ENCODE measurements around the gene MGAM2. TPM values are rescaled to one million over a fixed set of nuclear protein-coding genes. Genes with fewer than 3 reads are reported as not detected.

Gene MGAM2
- total and polyA plus RNA-seq, 2 experiments from 2014 or later = 0.03 TPM; not detected in 1

DNA sequence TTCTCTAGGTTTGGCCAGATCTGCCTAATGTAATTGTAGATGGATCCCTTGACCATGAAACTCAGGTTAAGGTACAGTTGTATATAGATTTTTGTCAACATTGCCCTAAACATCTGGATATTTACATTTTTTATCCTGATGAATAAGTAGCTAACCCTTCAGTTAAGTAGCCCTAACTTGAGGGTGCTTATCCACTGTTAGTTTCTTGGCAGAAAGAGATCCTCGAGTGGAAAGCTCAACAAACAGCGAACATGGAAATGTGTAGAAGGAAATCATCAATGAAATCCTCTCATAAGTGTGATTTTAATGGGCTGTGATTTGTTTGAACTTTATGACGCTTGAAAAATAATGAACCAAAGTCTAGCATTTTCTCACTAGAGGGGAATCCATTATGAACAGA lies 73.6 kb downstream of the MGAM2 start:
- no peaks in the 10 kb centered on the region for H3K27me3 ChIP-seq
- no peaks in the 10 kb centered on the region for H3K4me1 ChIP-seq (ENCODE audit: low read depth)
- no peak overlapping the region for H3K4me3 ChIP-seq
- H3K27ac ChIP-seq = no peak overlapping the region
- TF ChIP-seq, protein P1, sequence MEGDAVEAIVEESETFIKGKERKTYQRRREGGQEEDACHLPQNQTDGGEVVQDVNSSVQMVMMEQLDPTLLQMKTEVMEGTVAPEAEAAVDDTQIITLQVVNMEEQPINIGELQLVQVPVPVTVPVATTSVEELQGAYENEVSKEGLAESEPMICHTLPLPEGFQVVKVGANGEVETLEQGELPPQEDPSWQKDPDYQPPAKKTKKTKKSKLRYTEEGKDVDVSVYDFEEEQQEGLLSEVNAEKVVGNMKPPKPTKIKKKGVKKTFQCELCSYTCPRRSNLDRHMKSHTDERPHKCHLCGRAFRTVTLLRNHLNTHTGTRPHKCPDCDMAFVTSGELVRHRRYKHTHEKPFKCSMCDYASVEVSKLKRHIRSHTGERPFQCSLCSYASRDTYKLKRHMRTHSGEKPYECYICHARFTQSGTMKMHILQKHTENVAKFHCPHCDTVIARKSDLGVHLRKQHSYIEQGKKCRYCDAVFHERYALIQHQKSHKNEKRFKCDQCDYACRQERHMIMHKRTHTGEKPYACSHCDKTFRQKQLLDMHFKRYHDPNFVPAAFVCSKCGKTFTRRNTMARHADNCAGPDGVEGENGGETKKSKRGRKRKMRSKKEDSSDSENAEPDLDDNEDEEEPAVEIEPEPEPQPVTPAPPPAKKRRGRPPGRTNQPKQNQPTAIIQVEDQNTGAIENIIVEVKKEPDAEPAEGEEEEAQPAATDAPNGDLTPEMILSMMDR (IDR thresholded peaks at IDR 0.05; ENCODE audit: low read depth, low read length) = no peak
- DNase-seq (ENCODE audit: low read depth in 1 of 2, low spot score in 1 of 2) = no peak
- H3K9me3 ChIP-seq (ENCODE audit: low read depth) = no peaks in the 10 kb centered on the region
- H3K36me3 ChIP-seq = no peaks in the 10 kb centered on the region

DNA sequence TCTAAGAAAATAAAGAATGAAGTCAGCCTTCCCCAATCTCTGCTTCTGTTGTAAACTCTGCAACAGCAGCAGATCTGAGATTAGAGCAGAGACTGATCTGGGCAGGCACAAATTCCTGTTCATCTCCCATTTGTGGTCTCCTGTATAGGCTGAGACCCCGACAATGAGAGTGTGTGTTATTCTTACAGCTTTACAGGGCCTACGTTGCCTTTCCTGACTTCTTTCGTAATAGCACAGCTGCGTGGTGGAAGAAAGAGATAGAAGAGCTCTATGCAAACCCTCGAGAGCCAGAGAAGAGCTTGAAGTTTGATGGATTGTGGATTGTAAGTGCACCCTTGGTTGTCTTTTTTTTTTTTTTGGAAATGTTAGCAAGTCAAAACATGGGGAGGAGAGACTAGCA lies 74.3 kb downstream of the MGAM2 start:
- no peaks in the 10 kb centered on the region for H3K36me3 ChIP-seq
- DNase-seq (ENCODE audit: low read depth in 1 of 2, low spot score in 1 of 2) = no peak
- H3K27ac ChIP-seq = no peak overlapping the region
- H3K9me3 ChIP-seq (ENCODE audit: low read depth) = no peaks in the 10 kb centered on the region
- no peak overlapping the region for H3K4me3 ChIP-seq
- no peaks in the 10 kb centered on the region for H3K27me3 ChIP-seq
- TF ChIP-seq, protein P1 (IDR thresholded peaks at IDR 0.05; ENCODE audit: low read depth, low read length) = no peak
- H3K4me1 ChIP-seq (ENCODE audit: low read depth) = no peaks in the 10 kb centered on the region

DNA sequence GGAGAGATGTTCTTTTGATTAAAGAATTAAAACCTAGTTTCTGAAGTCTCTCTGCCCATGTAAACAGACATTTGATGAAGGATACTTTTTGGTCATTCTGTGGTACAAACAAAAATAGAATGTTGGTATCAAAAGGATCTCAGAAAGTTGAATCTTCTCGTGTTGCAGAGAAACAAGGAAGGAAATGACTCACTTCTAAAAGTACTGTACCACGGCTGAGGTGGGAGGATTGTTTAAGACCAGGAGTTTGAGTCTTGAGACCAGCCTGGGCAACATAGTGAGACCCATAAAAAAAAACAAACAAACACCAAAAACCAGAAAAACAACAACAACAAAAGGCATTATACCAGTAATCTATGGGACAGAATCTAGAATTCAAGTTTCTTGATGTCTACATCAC lies 76.6 kb downstream of the MGAM2 start:
- H3K27me3 ChIP-seq = no peaks in the 10 kb centered on the region
- H3K36me3 ChIP-seq = no peaks in the 10 kb centered on the region
- no peak overlapping the region for H3K27ac ChIP-seq
- H3K9me3 ChIP-seq (ENCODE audit: low read depth) = no peaks in the 10 kb centered on the region
- H3K4me1 ChIP-seq (ENCODE audit: low read depth) = no peaks in the 10 kb centered on the region
- TF ChIP-seq, protein P1 (IDR thresholded peaks at IDR 0.05; ENCODE audit: low read depth, low read length) = no peak
- no peak overlapping the region for H3K4me3 ChIP-seq
- DNase-seq (ENCODE audit: low read depth in 1 of 2, low spot score in 1 of 2) = no peak

DNA sequence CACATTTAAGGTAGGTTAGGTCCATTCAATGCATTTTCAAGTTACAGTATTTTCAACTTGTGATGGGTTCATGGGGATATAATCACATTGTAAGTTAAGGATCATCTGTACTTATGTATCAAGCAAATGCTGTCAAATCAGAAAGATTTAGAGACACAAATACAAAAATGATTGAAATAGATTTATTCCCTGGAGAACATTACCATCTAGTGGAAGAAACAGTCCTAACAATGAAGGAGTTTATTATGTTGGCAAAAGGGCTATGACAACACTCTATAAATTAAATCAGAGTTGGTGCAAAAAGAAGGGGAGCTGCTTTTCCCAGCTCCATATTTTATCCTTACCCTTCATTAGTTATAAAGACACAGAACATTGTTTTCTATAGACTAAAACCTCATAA lies 77.3 kb downstream of the MGAM2 start:
- Histone ChIP-seq H3K27me3 (no peaks in the 10 kb centered on the region), H3K9me3 (ENCODE audit: low read depth) (no peaks in the 10 kb centered on the region), H3K4me3 (no peak overlapping the region), H3K36me3 (no peaks in the 10 kb centered on the region), H3K4me1 (ENCODE audit: low read depth) (no peaks in the 10 kb centered on the region), H3K27ac (no peak overlapping the region)
- no peak for DNase-seq (ENCODE audit: low read depth in 1 of 2, low spot score in 1 of 2)
- TF ChIP-seq, protein P1 (IDR thresholded peaks at IDR 0.05; ENCODE audit: low read depth, low read length) = no peak

DNA sequence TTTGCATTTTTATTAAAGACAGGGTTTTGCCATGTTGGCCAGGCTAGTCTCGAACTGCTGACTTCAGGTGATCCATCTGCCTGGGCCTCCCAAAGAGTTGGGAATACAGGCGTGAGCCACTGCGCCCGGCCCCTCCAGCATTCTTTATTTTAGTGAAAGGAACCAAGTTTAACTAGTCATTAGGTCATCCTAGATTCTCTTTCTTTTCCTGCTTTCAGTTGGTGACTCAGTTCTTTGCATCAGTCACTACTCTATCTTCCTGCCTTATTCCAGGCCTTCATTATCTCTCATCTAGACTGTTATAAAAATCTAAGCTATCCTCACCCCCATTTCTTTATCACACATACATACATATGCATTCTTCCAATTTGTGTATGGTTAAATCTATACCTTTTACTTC lies 82.7 kb downstream of the MGAM2 start:
- no peak for DNase-seq (ENCODE audit: low read depth in 1 of 2, low spot score in 1 of 2)
- H3K4me3 ChIP-seq = no peak overlapping the region
- no peaks in the 10 kb centered on the region for H3K9me3 ChIP-seq (ENCODE audit: low read depth)
- H3K4me1 ChIP-seq (ENCODE audit: low read depth) = no peaks in the 10 kb centered on the region
- no peak overlapping the region for H3K27ac ChIP-seq
- no peaks in the 10 kb centered on the region for H3K27me3 ChIP-seq
- TF ChIP-seq, protein P1 (IDR thresholded peaks at IDR 0.05; ENCODE audit: low read depth, low read length) = no peak
- no peaks in the 10 kb centered on the region for H3K36me3 ChIP-seq
